ENCODE results near the gene CSTF2.
"Not testable (repeated sequence)": the region's sequence is repeated elsewhere in the genome, so short reads cannot be mapped to it uniquely, and the experiment has no call there.

Gene CSTF2, protein sequence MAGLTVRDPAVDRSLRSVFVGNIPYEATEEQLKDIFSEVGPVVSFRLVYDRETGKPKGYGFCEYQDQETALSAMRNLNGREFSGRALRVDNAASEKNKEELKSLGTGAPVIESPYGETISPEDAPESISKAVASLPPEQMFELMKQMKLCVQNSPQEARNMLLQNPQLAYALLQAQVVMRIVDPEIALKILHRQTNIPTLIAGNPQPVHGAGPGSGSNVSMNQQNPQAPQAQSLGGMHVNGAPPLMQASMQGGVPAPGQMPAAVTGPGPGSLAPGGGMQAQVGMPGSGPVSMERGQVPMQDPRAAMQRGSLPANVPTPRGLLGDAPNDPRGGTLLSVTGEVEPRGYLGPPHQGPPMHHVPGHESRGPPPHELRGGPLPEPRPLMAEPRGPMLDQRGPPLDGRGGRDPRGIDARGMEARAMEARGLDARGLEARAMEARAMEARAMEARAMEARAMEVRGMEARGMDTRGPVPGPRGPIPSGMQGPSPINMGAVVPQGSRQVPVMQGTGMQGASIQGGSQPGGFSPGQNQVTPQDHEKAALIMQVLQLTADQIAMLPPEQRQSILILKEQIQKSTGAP

DNA sequence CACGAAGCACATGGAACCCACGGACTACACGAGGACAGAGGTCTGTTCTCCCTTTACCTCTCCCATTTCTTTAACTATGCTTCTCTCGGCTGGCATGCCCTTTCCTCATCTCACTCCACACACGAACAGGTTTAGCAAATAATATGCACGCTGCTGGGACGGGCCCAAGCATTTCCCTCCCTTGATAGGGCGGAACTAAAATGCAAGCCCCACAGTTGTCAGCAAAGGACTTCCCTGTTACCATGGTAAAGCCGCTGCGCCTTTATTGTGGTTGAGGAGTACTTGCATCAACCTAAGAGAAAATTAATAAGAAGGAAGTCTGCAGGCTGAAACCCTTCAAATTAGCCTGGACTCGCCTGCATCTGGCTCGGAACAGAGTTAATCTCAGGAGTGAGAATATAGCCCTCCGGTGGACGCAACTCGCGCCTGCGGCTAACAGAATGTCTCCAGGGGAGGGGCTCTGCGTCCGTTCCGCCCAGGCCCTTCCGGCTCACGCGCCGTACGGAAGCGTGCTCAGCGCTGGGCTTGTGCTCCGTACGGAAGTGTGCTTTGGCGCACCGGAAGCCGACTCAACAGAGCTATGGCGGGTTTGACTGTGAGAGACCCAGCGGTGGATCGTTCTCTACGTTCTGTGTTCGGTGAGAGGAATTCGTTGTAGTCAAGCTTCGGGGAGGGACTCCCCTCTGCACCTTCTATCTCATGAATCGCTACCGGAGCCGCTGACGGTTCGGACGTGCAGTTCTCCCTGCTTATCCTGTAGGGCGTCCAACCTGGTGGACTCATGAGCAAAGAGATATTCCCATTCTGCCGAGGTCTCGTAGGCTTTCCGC, at the start of gene CSTF2:
Gene CSTF2 (plus strand): TSS at position 555 of the 830 bp plus-strand sequence. CDS start 26 bp downstream, at position 581.
- peak within 1 kb of the TSS; percentile 77 for H3K4me3 ChIP-seq (ENCODE audit: low read depth, low read length)

DNA sequence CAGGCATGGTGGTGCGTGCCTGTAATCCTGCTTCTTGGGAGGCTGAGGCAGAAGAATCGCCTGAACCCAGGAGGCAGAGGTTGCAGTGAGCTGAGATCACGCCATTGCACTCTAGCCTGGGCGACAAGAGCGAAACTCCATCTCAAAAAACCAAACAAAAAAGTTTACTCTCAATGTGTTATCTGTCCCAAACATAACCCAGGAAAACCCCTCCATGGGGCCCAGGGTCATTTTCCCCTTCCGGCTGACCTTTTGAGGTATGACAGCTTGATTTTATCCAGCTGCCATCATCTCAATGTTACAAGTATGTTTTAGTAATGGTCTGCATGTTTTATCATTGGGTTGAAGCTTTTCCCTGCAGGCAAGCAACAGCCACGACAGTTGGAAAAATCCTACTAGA, 23.8 kb upstream of the CSTF2 start:
- not testable (repeated sequence) for H3K4me3 ChIP-seq (ENCODE audit: low read depth, low read length)

DNA sequence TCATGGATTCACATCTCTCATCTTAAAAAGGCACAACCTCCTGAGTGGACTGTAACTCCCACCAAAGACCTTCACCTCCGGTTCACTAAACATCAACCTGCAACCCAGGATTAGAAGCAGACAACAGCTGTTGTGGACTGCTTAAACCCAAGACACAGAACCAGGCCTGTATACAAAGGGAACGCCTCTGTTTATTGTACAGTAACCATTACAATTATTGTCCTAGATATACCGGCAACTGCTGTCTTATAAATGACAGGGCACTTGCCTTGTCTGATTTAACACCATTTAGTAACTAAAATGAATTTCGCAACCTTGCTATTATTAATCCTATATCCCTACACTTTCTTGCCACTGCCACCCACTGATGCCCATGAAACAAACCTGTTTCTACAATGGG, 22.8 kb upstream of the CSTF2 start:
- H3K4me3 ChIP-seq (ENCODE audit: low read depth, low read length) = no peak overlapping the region

DNA sequence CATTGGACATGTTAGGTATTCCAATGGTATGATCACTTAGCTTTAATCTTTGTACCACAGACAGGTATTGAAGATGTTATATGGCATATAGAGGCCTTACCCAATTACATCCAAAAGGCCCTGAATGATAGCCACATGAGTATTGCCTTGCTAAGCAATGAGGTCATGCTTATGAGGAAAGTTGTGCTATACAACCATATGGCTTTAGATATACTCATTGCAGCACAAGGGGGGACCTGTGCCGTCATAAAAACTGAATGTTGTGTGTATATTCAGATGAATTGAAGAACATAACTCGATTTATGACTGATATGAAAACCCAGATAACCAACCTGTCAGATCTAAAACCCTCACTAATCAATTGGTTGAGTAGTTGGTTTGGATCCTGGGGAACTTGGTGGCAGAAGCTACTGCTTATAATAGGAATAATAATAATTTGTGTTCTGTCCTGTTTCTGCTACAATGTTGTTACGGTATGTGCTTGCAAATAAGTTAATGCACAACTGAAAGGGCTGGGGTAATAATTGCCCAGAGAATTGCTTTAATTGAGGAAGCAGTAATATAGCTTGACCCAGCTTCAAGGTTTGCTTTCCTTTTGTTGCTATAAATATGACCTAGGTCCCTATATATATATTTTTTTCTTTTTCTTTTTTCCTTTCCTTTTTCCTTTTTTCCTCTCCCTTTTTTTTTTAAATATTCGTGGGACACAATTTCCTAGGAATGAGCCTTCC, 21.5 kb upstream of the CSTF2 start:
- no peak overlapping the region for H3K4me3 ChIP-seq (ENCODE audit: low read depth, low read length)

GRCh38 chrX:100802843-100803242, 17.3 kb upstream of the CSTF2 start:
- H3K4me3 ChIP-seq (ENCODE audit: low read depth, low read length) = no peak overlapping the region

- H3K4me3 ChIP-seq (ENCODE audit: low read depth, low read length) = no peak overlapping the region
Observed at GRCh38 chrX:100804780-100805179, 15.4 kb upstream of the CSTF2 start.

DNA sequence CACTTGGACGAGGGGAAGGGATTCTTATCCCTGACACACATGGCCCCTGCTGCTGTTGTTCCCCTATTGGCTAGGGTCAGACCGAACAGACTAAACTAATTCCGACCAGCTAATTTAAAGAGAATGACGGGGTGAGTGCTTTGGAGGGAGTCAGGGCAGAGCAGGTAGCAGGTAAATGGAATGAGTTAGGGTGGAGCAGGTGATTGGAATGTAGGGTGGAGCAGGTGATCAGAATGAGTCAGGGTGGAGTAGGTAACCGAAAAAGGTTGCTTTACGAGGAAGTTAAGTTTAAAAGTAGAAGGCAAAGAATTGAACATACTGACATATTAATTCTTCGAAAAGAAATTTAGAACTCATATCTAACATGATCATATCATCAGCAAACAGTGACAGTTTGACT, 11.9 kb upstream of the CSTF2 start:
- not testable (repeated sequence) for H3K4me3 ChIP-seq (ENCODE audit: low read depth, low read length)

- no peak overlapping the region for H3K4me3 ChIP-seq (ENCODE audit: low read depth, low read length)
Observed at GRCh38 chrX:100812216-100813158, 7.7 kb upstream of the CSTF2 start.

- H3K4me3 ChIP-seq (ENCODE audit: low read depth, low read length) = no peak overlapping the region
Observed at GRCh38 chrX:100817340-100817739, 2.9 kb upstream of the CSTF2 start.

DNA sequence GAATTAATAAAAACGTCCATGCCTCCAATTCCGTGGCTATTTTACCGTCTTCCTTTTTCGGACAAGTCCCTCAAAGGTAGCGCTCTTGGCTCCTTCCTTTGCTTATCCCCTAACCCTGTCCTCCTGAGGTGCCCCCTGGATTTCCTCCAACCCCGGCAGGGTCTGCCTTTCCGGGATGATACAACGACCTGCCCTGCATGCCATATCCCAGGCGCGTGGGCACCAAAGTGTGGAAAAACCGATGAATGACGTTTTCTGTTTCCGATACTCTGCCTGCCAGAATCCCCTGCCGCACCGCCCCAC, 706 bp upstream of the CSTF2 start:
- peak overlapping the region; percentile 77 for H3K4me3 ChIP-seq (ENCODE audit: low read depth, low read length)

DNA sequence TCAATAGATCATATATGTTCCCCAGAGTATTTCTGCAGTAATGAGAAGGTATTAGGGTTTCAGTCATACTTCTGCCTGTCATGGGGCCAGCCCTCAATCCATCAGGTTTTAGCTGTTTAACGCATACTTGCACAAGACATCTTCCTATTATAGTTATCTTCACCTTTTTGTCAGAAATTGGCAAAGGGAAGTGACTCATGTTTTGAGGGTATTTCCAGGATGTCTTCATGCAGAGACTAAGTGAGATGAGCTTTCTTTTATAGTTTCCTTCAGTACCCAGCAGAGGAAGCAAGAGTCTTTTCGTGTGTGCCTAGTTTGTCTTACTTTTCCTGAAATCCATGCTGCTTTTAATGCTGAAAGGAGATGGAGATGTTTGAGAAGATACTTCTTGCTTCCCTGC, 9.5 kb downstream of the CSTF2 start:
- no peak overlapping the region for H3K4me3 ChIP-seq (ENCODE audit: low read depth, low read length)

GRCh38 chrX:100830143-100830542, 10.0 kb downstream of the CSTF2 start:
- H3K4me3 ChIP-seq (ENCODE audit: low read depth, low read length) = no peak overlapping the region

DNA sequence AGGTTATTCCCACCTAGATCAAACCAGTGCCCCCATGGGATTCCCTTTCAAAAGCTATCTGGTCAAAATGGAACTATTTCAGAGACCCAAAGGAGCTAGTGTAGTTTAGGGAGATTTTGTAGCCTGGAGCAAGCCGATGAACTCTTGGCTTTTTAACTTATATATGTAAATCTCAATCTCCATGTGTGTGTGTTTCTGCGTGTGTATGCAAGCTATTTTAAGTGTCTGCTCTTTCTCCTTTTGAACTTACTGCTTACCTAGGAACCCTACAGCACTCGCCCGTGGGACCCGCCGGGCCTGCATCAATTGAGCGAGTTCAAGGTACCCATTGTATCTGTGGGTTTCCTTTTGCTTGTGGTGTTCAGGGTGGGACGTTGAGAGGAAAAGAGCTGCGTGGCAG, 10.4 kb downstream of the CSTF2 start:
- H3K4me3 ChIP-seq (ENCODE audit: low read depth, low read length) = no peak overlapping the region

DNA sequence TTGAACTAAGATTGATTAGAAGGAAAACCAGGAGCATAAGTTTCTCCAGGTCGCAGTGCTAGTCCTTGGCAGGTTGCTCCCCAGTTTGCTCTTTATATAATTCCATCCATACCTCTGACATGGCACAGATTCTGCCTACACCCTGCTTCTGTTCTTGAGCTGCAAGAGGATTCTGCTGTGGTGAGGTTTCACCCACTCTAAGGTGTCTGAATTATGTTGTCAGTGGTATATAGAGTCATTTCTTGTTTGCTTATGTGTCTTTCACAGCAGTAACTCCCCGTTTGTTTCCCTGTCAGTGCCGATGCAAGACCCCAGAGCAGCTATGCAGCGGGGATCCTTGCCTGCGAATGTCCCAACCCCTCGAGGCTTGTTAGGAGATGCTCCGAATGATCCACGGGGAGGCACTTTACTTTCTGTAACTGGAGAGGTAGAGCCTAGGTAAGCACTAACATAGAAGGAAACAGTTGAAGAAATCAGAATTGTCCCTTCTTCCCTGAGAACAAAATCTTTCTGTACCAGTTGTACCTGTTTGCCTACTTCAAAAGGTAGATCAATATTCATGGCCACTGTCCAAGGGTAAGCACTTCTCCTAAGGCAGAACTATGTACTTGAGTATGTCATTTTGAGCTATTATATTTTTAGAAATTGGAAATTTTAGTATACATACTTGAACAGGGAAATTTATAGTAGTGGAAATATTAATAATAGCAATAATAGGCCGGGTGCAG, 11.2 kb downstream of the CSTF2 start:
- no peak overlapping the region for H3K4me3 ChIP-seq (ENCODE audit: low read depth, low read length)

- no peak overlapping the region for H3K4me3 ChIP-seq (ENCODE audit: low read depth, low read length)
Observed at GRCh38 chrX:100850317-100850716, 30.1 kb downstream of the CSTF2 start.

GRCh38 chrX:100852810-100853209, 32.6 kb downstream of the CSTF2 start:
- no peak overlapping the region for H3K4me3 ChIP-seq (ENCODE audit: low read depth, low read length)

DNA sequence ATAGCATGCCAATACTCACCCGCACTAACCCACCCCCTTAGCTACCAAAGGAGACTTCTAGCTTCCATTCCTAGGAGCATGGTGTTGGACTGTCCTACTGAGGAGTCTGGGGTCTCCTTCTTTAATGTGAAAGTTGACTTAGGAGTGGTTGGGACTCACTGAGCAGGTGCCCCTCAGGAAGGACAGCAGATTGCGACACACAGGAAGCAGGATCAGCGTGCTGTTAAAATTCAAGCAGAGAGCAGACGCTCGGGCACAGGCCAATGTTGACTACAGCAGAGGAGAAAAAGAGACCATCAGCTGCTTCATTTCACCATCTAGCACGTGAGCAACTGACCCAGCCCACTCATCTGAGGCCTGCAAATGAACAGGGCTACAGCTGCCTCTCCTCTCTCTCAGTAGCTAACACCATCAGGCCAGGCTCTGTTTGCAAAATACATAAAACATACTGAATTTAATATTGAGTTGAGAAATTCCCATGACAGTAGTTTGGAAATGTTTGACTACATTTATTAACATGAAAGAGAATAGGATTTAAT, 43.2 kb downstream of the CSTF2 start:
- H3K4me3 ChIP-seq (ENCODE audit: low read depth, low read length) = no peak overlapping the region

- no peak overlapping the region for H3K4me3 ChIP-seq (ENCODE audit: low read depth, low read length)
Observed at GRCh38 chrX:100864657-100865391, 44.6 kb downstream of the CSTF2 start.

DNA sequence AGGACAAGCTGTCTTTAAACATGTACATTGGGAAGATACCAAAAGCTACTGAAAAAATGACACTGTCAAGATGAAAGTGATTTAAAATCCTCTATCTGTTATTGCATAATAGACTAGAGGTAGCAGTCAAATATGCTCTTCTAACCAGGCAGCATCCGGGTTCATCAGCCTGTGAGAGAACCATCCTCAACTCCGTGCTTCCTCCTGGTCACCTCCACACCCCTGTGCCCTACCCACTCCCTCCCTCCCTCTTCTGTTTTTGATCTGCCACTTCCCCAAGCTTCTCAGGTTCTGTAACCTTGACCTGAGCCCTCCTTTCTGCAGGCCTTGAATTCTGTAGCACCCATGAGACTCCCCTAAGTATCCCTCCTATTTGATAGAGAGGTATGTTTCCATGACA, 48.1 kb downstream of the CSTF2 start:
- no peak overlapping the region for H3K4me3 ChIP-seq (ENCODE audit: low read depth, low read length)

All from iPS-11a (cell line).